ENCODE measurements around the gene SLC8A1.

Gene SLC8A1

GRCh38 chr2:40352041-40352702 is 99.7 kb downstream of the SLC8A1 start:
- no peak for DNase-seq (ENCODE audit: low spot score)

GRCh38 chr2:40348665-40349064 is 103.2 kb downstream of the SLC8A1 start:
- no peak for DNase-seq (ENCODE audit: low spot score)

- no peak for DNase-seq (ENCODE audit: low spot score)
Observed at GRCh38 chr2:40348038-40348437, 103.9 kb downstream of the SLC8A1 start.

- DNase-seq (ENCODE audit: low spot score), result no peak
Observed at GRCh38 chr2:40346535-40347354, 105.1 kb downstream of the SLC8A1 start.

GRCh38 chr2:40344364-40344763 is 107.5 kb downstream of the SLC8A1 start:
- no peak for DNase-seq (ENCODE audit: low spot score)

- no peak for DNase-seq (ENCODE audit: low spot score)
Observed at GRCh38 chr2:40343902-40344301, 108.0 kb downstream of the SLC8A1 start.

- DNase-seq (ENCODE audit: low spot score), result no peak
Observed at GRCh38 chr2:40341198-40341597, 110.7 kb downstream of the SLC8A1 start.

GRCh38 chr2:40339026-40339425 is 112.9 kb downstream of the SLC8A1 start:
- DNase-seq (ENCODE audit: low spot score), result no peak

- DNase-seq (ENCODE audit: low spot score), result no peak
Observed at GRCh38 chr2:40332191-40332826, 119.6 kb downstream of the SLC8A1 start.

- no peak for DNase-seq (ENCODE audit: low spot score)
Observed at GRCh38 chr2:40330096-40330495, 121.8 kb downstream of the SLC8A1 start.

GRCh38 chr2:40329739-40330030 is 122.2 kb downstream of the SLC8A1 start:
- DNase-seq (ENCODE audit: low spot score), result no peak

- DNase-seq (ENCODE audit: low spot score), result no peak
Observed at GRCh38 chr2:40325116-40325515, 126.8 kb downstream of the SLC8A1 start.

GRCh38 chr2:40324656-40325055 is 127.2 kb downstream of the SLC8A1 start:
- no peak for DNase-seq (ENCODE audit: low spot score)

GRCh38 chr2:40321822-40322221 is 130.1 kb downstream of the SLC8A1 start:
- no peak for DNase-seq (ENCODE audit: low spot score)

- DNase-seq (ENCODE audit: low spot score), result no peak
Observed at GRCh38 chr2:40321016-40321623, 130.8 kb downstream of the SLC8A1 start.

- no peak for DNase-seq (ENCODE audit: low spot score)
Observed at GRCh38 chr2:40318921-40319320, 133.0 kb downstream of the SLC8A1 start.

GRCh38 chr2:40317761-40318160 is 134.1 kb downstream of the SLC8A1 start:
- DNase-seq (ENCODE audit: low spot score), result no peak

- DNase-seq (ENCODE audit: low spot score), result no peak
Observed at GRCh38 chr2:40317046-40317445, 134.8 kb downstream of the SLC8A1 start.

- no peak for DNase-seq (ENCODE audit: low spot score)
Observed at GRCh38 chr2:40316620-40317019, 135.3 kb downstream of the SLC8A1 start.

GRCh38 chr2:40315683-40316082 is 136.2 kb downstream of the SLC8A1 start:
- no peak for DNase-seq (ENCODE audit: low spot score)

- DNase-seq (ENCODE audit: low spot score), result no peak
Observed at GRCh38 chr2:40311026-40311425, 140.9 kb downstream of the SLC8A1 start.

GRCh38 chr2:40310303-40310702 is 141.6 kb downstream of the SLC8A1 start:
- no peak for DNase-seq (ENCODE audit: low spot score)

- no peak for DNase-seq (ENCODE audit: low spot score)
Observed at GRCh38 chr2:40304340-40304739, 147.6 kb downstream of the SLC8A1 start.
